HG03135 (cell line): ENCODE data around the gene TEX12.
"Not testable (repeated sequence)": the region's sequence is repeated elsewhere in the genome, so short reads cannot be mapped to it uniquely, and the experiment has no call there.

ENCODE experiments used
- ATAC-seq: cut with Tn5 transposase; IDR thresholded peaks from one replicate; pipeline ENCODE4 v1.9.1; 2021; ENCODE audit warnings: mild to moderate bottlenecking, moderate library complexity; ENCODE audit not compliant: unreplicated experiment

The TEX12 gene, protein sequence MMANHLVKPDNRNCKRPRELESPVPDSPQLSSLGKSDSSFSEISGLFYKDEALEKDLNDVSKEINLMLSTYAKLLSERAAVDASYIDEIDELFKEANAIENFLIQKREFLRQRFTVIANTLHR

GRCh38 chr11:112167145-112167544, at the start of gene TEX12:
TEX12 (plus strand) TSS chr11:112167372; CDS start chr11:112169269, 1,897 bp downstream.
- ATAC-seq: no peak

DNA sequence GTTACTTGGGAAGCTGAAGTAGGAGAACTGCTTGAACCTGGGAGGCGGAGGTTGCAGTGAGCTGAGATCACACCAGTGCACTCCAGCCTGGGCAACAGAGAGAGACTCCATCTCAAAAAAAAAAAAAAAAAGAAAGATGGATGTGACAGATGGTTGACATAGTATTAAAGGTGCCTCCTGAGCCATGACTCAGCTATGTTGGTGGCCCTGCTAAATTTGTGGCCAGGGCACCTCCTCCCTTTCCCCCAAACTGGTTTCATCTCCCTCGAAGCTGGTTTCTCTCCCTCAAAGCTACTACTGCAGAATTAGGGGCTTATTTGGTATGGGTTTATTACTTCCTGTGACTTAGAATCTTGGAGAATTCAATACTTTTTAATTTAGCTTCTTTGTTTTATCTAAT, 49.0 kb upstream of the TEX12 start:
- no peak for ATAC-seq

GRCh38 chr11:112121981-112122615, 45.1 kb upstream of the TEX12 start:
- no peak for ATAC-seq

DNA sequence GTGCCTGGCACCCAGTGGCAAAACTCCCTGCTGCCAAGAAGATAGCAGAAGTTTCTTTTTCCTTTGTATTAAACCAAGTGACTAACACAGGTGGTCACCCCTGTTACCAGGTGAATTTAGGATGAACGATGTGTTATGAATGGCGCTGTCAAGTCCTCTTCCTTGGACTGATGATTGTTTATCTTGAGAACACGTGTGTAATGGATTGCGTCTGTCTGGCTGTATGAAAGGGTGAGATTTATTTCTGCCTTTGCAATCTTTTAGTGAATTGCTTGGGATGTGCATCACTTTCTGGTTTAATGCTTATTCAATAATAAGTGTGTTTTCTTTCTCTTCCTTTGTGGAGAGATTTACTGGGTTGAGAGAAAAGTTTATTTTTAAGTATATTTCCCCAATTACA, 44.0 kb upstream of the TEX12 start:
- no peak for ATAC-seq

DNA sequence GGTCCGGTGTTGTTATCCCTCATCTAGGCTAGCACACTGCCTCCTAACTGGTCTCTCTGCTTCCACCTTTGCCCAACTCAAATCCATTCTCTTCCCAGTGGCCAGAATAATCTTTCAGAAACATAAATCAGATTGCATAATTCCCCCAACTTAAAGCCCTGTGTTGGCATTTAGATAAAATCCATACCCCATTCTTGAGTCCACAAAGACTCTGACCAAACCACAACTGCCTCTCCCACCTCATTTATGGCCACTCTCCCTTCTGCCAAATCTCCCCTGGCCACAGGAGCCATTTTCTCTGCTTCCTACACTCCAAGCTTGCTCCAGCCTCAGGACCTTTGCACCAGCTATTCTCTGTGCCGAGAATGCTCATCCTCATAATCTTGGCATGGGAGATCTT, 40.1 kb upstream of the TEX12 start:
- ATAC-seq: no peak

DNA sequence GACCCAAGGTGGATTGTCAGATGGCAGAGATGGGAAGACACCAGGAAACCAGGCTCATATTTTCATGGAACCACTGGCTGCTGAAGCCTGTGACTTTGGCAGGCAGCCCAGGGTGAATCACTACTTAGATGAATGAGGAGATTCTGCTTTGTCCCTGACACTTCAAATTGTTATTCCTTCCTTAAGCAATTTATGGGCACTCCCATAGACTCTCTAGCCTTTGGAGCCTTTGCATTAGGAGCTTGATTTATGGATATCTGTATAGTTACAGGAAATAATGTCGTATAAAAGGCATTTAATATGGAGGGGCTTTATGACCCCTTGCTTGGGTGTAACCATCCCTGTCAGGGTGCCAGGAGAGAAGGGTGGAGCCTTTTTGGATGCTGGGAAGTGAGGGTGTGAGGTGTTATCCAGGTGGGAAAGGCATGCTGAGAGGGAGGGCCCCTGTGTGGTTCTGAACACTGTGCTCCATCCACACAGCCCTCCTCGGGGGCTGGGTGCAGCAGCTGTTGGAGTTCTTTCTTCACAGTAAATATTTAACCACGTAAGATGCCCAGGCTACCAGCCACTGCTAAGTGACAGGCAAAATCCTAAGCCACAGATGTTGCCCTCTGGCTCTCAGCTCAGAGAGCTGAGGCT, 38.6 kb upstream of the TEX12 start:
- no peak for ATAC-seq

- ATAC-seq: no peak
Measured at GRCh38 chr11:112129656-112130055, 37.5 kb upstream of the TEX12 start.

DNA sequence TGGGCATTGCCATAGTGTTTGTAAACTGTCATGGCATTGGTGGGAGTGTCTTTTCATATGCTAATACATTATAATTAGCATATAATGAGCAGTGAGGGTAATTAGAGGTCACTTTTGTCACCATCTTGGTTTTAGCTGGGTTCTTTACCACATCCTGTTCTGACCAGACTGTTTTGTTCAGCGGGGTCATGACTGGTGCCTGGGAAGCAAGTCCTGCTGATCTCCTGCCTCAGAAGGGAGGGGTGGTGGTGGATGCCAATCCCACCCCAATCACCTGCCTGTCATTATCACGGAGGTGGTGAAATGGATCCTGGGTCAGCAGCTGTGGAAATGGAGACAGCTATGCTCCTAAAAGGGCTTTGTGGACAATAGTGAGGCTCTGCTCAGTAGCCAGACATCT, 34.4 kb upstream of the TEX12 start:
- no peak for ATAC-seq

- no peak for ATAC-seq
Measured at GRCh38 chr11:112134473-112134872, 32.7 kb upstream of the TEX12 start.

- no peak for ATAC-seq
Measured at GRCh38 chr11:112143597-112143996, 23.6 kb upstream of the TEX12 start.

DNA sequence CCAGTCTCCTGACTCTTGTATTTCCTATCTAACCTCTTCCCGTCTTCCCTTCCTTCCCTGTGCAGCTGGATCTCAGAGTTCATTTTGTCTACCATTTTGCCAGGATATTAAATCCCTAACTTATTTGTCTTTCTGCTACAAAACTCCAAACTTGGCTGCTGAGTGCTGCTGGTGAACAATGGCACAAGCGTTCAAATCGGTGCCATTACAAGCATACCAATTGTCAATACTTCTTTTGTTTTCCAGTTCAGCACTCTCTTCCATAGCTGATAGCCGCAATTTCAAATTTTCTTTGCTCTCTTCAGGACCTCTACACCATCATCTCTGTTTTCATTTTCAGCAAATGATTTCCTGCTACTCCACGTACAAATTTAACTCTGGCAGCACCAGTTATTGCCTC, 16.7 kb upstream of the TEX12 start:
- no peak for ATAC-seq

- no peak for ATAC-seq
Measured at GRCh38 chr11:112156153-112156955, 10.8 kb upstream of the TEX12 start.

GRCh38 chr11:112156956-112157766, 10.0 kb upstream of the TEX12 start:
- no peak for ATAC-seq

GRCh38 chr11:112159098-112160065, 7.8 kb upstream of the TEX12 start:
- ATAC-seq: no peak

DNA sequence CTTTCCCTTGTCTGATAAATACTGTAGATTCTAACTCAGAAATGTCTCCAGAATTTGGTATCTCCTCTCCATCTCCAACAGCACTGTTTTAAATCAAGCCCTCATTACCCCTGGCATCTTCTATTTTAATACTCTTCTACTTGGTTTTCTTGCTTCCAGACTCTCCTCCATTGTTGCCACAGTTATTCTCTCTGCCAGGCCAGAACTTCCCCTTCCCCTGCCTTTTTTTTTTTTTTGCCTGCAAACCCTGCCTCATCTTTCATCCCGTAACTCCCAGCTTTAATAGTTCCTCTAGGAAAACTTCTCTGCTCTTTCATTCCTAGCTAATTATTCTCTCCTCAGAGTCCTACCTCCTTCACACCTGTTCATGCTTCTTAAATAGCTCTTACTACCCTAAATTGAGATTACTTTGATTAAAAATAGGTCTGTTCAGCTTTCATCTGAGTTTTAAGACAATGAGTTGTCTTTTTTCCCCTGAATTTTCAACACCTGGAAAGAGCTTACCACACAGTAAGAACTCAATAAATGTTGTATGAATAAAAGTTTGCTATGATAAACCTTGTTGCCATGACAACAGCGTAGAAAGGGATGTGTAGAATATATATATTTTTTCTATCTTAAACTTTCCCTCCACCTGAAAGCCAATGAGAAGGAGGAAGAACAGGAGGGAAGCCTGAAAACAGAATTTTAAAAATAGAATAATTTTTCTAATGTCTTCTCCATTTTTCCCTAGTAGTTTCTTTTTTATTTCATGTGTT, 6.9 kb upstream of the TEX12 start:
- no peak for ATAC-seq

DNA sequence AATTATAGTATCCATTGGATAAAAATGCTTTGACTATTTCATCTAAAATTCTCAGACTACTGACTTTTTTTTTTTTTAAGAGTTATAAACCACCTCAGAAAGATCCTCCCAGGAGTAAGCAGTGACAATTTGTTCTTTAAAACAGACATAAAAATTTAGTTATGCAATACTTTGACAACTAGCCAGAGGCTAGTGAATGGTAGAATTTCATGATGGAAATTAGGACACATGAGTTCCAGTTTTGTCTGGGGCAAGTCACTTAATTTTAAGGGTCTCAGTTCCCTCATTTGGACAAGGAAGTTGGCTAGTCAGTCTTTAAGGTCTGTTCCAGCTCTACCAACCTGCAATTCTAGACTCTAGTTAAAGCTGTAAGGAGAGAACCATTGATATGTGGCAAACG, 6.2 kb upstream of the TEX12 start:
- ATAC-seq: no peak

GRCh38 chr11:112162200-112162599, 5.0 kb upstream of the TEX12 start:
- not testable (repeated sequence) for ATAC-seq

DNA sequence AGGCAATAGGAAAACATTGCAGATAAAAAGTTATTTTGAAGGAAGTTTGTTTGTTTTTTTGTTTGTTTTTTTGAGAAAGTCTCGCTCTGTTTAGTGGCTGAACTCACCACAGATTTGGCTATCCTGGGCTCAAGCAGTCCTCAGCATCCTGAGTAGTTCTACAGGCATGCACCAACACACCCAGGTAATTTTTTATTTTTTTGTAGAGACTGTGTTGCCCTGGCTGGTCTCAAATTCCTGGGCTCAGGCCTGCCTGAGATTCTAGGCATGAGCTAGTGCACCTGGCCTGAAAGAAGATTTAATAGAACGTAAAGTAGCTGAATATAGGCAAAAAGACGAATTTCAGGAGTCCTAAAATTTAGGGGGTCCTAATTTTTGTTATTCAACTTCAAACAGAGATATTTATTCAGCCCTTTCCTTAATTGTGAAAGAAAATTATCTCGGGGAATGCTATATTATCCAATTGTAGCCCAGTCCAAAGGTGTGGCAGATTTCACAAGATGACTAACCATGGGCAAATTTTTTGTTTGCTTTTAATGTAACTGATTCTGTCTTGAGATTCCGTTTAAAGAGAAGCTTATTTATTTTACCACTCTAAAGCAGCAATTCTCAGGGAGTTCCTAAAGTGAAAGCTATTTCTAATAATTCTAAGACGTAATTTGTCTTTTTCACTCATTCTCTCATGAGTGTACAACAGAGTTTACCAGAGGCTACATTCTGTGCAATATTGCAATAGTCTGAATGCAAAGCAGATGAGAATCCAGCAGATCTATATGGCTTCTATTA, 4.2 kb upstream of the TEX12 start:
- no peak for ATAC-seq
